HG03025 (cell line): ENCODE data around the gene CYLD.
A peak's percentile ranks its signal among the peaks of the same experiment; 100 is the strongest.

Experiments used
- ATAC-seq: cut with Tn5 transposase; IDR thresholded peaks from one replicate; pipeline ENCODE4 v1.9.1; 2021; ENCODE audit warnings: mild to moderate bottlenecking, moderate library complexity; ENCODE audit not compliant: unreplicated experiment, low FRiP score

CYLD gene

DNA sequence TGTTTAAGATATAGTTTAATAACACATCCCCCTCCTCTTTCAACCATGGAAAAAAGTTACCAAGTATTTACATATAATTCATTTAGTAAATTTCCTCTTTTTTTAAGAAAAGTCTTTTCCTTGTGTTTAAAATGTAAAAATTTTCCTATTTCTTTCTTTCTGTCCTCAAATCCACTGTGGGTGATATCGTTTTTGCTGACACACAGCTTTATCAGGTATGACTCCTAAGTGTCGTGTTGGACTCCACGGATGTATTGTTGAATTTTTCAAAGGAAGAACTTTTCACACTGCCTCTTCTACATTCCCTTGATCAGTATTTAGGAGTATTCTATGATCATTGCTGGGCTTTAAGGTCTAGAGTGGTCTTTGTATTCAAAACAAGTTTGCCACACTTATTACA is 33.1 kb downstream of the CYLD start:
- ATAC-seq: no peak

DNA sequence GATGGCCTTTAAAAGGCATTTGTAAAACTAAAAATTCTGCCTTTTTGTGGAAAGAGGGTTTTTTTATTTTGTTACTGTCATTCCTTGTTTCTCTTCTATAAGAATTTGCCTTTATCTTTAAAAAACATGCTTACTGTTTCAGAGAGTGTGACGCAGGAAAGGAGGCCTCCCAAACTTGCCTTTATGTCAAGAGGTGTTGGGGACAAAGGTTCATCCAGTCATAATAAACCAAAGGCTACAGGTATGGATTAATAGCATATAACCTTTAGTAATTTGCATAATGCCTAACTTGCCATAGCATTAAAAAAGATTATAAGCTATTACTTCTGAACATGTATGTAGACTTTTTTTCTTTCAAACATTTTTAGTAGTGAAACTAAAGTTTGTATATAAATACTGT is 34.2 kb downstream of the CYLD start:
- no peak for ATAC-seq

DNA sequence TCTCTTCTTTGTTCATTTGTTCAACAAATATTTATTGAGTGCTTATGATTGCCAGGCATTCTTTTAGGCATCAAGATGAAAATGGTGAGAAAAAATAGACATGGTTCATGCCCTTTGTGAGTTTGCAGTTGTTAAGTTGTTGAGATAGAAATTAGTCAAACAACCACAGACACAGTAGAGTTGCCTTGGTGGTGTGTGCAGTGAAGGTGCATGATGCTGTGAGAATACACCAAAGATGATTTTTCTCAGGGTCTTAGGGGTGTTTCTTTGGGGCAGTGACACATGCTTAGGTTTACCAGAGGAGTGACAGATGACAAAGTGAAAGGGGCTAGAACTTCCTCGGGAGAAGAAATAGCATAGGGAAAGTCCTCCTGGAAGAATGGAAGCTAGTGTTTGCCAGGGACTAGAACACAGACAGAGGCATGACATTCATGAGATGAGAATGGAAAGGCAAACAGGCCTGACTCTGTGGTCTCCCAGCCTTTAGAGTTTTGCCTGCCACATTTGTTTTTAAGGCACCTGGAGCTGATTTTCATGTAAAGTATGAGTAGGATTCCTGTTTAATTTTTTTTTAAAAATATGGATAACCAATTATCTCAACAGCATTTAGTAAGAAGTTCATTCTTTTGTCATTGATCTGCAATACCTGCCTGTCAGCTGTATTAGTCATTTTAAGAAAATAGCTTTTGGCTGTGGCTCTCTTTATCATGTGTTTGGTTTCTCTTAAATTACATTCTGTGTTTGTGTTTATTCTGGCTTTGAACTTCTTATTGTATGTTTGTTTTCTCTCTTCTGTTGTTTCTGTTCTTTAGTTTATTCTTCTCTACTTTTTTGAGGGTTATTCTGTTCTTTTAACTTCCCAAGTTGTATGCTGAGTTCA is 36.6 kb downstream of the CYLD start:
- ATAC-seq: no peak

DNA sequence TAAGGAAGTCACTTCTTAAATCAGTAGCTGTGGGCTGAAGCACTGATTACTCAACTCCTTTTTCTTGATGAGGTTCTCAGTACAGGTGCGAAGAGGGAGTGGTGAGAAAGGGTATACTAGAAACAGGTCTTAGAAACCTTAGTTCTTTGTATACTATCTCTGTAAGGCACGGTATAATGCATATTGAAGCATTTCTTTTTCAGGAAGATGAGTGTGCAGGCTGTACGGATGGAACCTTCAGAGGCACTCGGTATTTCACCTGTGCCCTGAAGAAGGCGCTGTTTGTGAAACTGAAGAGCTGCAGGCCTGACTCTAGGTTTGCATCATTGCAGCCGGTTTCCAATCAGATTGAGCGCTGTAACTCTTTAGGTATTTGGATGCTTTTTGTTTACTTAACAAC is 39.2 kb downstream of the CYLD start:
- ATAC-seq: no peak

DNA sequence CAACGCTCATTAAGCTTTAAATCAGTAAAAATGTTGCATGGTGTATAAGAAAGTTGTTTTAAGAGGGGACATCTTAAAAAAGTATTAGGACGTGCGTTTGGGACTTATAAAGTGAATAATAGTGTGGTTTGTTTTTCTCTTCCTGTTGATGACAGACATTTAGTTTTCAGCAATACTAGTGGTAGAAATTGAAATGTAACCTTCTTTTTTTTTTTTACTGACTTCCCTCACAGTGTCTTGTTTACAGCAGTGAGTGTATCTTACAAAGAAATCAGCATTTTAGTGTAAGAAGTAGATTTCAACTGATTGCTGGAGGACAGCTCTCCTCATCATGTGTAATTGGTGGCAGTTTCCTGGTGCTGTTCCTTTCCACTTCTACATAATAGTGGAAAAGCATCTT is 39.6 kb downstream of the CYLD start:
- ATAC-seq: no peak

DNA sequence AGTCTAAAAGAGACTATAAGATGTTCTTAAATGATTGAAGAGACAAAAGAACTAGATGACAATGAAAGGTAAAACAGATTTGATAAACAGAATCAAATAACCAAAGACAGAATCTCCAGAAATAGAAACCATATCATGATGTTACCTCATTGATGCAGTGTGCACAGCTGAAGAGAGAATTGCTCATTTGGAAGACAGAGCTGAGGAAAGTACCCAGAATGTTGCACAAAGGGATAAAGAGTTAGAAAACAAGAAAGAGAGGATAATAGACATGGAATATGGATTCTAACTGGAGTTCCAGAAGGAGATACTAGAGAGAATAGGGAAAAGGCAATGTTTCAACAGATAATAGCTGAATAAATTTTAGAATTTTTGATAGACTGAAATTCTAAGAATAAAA is 47.9 kb downstream of the CYLD start:
- no peak for ATAC-seq

DNA sequence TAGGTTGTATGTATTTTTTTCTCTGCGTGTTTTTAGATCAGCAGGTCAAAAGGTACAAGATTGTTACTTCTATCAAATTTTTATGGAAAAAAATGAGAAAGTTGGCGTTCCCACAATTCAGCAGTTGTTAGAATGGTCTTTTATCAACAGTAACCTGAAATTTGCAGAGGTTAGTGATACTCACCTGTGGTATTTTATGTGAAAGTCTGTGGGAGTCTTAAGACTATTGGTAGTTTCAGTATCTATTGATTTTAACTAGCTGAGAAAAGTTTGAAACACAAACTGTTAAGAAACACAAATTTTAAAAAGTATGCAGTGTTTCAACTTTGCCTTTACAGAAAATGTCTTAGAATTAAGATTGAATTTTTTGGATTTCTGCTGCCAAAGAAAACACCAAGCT is 49.6 kb downstream of the CYLD start:
- ATAC-seq: no peak

DNA sequence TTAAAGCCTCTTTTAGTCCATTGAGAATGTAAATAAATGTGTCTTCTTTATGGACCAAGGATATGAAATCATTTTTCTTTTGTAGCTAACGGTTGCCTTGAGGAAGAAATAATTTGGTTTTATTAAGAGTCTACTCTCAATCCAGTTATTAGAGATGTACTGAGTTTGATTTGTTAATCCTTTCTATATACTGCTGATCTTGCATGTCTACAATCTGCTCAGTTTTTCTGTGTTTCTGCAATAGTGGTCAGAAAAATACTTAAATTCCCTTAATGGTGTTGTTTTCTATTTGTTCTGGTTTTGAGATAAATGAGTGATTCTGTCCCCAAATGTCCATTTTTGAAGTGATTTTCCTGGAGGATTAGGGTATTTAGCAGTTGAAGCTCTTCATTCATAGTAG is 54.9 kb downstream of the CYLD start:
- no peak for ATAC-seq

DNA sequence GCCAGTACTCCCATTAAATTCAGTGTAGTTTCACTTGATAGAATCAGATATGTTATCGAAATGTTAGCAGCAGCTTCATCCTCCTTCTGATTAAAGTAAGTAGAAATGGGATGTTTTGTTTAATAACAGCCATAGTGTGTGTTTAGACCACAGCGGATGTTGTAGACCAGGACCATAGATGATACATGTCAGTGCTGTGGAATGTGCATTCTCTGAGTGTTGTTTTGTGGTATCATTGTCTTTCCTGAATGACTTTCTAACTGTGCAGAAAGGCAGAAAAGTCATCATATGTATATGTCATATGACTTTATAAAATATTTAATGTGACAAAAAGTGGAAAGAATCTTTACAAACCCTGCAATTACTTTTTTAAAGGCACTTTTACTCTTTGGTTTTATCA is 55.6 kb downstream of the CYLD start:
- ATAC-seq: no peak

DNA sequence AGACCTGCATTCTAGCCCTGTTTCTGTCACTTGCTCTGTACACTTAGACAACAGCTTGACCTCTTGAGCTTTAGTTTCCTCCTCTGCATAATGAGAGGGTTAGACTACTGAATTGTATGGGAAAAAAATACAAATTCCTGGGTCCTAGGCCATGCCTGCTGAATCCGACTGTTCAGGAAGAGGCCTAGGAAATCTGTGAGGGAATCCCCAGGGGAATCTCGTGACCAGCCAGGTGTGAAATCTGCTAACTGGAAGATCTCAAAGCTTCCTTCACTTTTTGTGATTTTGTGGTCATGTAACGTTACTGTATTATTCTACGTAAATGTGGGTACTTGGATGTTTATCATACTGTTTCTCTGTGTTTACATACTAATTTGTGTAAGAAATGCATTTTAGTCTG is 58.2 kb downstream of the CYLD start:
- no peak for ATAC-seq

DNA sequence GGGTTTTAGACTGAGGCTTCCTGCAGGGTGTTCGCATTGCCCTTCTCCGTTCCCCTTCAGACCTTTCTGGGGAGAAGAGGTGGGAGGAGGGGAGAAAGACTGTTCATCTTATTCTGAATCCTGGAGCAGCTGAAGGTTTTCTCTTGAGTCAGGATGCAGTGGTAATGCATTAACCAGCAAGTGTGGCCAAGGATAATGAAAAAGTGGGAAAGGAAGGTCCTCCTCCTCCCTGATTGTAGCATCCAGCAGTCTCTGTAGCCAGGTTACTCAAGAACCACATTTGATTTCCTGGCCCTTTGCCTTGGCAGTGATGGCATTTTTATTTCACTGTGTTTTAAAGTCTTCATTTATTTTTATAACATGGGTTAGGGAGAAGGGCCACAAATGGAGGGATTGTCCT is 59.1 kb downstream of the CYLD start:
- ATAC-seq: no peak

DNA sequence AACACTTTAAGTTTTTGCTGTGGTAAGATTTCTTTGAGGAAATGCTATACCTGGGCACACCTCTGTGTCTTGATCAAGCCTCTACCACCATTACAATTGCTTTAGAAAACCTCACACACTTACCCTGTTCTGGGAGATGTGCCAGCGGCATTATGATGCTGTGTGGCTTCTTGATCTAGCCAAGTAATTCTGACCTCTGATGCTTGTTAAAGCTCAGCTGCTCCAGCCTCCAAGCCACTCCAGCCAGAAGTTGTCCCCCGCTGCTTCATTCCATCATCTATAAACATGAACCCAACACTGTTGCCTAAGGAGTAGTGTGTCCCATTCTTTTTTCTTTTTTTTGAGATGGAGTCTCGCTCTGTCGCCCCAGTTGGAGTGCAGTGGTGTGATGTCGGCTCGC is 60.1 kb downstream of the CYLD start:
- ATAC-seq: no peak

DNA sequence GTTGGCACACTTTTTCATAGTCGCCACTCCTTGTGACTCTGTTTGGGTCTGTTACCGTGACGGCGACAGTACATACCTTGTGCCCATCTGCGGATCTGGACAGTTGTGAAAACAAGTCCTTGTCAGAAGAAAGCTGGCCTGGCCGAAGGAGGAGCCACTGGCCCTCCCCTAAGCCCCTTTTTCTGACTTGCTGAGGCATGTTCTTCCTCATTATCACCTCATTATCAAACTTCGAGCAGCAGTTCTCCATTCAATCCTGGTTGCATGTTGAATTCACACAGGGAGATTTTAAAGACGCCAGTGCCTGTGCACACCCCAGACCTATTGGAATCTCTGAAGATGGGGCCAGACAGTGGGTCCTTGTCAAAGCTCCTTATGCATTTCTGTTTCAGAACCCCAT is 61.1 kb downstream of the CYLD start:
- no peak for ATAC-seq

DNA sequence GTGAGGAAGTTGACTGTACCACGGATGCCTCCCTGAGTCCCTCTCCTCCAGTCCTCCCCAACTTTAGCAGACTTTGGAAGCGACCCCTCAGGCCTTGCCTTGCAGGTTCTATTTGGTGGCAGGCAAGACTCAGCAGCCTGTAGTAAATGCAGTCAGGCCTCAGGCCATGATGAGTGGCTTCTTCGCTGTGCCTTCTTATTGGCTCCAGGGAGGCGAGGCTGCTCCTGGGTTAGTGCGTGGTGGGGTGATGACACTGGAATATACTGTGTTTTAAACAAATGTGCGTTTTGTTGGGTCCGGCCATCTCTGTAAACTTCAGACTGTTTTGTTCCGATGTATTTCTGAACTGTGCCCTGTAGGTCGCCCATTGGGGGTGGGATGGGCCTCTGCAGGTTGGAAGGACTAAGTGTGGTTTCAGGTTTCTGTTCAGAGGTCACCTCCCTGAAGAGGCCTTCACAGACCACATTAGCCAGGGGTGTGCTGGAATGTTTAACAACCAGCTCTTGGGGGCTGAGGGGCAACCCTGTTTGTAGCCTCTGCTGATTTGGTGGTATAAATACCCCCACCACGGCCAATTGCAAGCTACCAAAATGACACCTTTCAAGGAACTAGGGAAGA is 62.5 kb downstream of the CYLD start:
- no peak for ATAC-seq

DNA sequence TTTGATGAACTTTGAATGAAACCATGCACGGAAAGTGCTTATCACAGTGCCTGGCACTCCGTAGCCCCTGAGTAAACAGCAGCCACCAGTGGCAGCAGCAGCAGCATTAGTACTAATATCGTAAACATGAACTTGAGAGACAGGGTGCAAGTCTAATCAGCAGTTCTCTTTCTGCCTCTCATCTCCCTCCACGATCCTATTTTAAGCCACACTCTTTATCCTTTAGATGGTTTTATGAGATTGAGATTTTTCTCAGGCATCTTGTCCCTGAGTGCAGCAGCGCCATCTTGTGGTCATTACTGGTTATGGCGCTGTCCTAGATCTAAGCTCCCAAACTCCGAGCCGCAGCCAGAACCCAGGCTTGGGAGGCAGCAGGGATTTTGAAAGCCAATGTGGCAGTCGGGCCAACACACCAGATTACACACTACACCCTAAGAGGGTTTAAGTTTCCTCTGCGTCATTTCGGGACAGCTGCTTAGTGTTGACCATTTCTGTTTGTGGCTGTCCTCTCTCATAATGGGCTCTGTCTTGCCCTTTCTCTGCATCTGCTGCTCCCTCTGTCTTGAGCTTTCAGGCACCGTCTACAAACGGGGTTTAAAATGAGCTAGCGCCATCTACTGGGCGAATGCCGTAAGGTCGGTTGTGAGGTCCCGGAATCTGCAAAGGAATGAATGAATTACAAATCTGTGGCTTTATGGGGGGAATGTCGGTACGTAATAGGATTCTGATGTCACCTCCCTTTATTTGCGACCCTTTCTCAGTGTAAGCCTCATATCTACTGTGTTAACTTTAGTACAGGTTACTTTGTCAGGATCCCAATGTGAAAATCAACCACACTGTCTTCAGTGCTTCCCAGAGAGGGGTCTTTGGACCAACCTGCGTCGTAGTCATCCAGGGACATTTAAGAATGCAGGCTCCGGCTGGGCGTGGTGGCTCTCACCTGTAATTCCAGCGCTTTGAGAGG is 64.5 kb downstream of the CYLD start:
- peak; percentile 85 for ATAC-seq

DNA sequence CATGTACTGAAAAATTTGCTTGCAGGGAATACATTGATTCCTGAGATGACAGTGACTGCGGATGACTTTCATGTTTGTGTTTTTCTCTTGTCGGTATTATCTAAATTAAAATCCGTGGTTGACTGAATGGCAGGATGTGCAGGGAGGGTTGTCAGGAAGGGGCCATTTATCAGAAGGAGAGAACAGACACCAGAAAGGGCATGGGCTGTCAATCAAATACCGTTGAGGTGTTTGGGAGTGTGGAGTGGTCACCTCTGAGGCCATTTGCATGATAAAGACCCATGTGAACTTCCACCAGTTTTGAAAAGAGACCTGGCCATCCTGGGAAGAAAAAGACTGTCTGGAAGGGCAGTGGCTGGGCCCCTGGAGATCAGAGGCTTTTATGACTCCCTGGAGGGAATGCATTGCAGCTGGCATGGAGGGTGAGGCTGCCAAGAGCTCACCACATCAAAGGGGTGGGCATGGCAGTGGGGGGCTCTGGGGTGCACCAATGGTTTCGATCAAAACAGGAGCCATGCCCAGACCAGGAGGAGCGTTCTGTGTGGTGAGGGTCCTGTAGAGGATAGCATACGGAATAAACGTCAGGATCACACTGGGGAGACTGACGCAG is 67.1 kb downstream of the CYLD start:
- ATAC-seq: no peak

DNA sequence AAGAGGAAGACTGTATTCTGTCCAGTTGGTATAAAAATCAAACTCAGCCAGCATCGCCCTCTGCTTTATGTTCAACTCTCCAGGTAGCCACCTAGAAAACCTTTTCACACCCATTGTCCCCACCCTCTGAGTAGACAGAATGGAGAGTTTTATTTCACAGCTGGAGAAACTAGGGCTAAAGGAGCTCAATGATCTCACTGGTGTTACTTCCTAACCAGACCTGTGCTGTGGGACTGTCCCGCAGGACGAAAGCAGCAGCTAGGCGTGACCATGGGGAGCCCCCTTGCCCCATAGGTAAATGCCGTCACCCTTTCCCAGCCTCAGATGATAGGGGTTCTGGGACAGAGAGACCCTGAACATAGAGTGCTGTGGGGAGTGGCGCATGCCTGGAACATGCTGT is 67.7 kb downstream of the CYLD start:
- no peak for ATAC-seq

DNA sequence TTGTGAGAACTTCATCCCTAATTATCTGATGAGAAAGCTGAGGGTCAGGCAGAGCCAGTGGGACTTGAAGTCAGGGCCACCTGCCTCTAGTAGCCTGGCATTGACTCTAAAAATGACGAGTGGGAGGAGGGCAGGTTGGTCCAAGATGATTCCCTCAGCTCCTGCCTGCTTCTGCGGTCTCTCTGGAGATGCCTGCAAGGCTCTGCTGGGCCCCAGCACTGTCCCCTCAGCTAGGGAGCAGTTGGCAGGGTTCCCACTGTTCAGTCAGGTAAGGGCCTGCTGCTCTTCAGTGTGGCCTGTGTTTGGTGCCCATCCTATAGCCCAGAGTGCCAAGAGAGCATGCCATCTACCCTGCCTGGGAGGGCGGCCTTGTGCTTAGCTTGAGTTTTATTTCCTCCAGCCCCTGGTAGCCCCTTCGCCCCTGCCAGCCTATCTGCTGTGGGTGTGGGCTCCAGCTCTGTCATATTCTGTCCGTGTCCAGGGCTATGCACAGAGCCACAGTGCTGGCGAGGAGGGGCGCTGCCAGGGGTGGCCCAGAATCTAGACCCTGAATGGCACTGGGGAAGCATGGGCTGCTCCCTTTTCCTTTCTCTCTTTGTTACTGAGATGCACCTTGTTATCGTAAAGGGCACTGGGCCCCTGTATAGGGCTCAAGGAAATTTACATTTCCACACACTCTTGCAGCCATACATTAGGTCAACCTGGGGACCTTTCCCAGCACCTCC is 68.5 kb downstream of the CYLD start:
- ATAC-seq: no peak

DNA sequence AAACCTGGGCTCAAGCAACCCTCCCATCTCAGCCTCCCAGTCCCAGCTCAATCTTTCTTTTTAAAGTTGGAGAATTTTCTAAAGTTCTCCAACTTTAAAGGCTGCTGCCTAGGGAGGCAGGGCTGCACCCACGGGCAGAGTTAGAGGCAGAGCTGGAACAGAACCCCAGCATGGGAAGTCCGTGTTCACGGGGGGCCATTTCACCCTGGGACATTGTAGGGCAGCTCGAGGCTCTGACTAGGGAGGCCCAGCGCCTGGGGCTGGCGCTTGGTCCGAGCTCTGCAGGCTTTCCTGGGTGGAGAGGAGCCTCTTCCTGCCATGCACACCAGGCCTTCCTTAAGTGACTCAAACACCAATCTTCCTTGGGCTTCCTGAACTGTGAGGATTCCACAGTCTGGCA is 70.2 kb downstream of the CYLD start:
- ATAC-seq: no peak

DNA sequence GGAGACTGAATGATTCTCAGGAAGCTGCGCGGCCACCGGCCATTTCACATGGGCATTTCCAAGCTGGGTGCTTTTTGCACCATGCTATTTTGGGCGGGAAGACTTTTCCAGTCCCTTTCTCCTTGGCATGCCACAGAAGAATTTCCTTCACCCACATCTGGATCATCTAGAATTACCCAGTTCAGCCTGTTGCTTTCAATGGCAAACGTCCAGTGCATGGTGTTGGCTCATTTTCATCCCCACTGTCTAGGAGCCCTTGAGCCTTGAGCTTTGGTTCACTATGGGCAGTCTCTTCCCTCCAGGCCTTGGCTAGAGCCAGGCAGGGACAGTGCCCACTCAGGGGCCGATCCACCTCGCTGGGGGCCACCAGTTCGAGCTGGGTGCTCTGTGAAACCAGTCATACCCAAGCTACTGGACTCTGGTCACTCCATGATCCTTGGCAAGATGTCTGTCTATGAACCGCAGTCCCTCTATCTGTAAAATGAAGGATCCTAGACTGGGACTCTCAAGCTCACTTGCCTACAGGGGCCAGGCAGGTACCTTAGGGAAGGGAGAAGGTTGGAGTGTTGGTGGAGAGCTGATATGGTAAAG is 71.1 kb downstream of the CYLD start:
- no peak for ATAC-seq
